ENCODE results near the gene CTXN1. TPM values are rescaled to one million over a fixed set of nuclear protein-coding genes. Genes with fewer than 3 reads are reported as not detected.

CTXN1 gene
- total RNA-seq, 4 donors from 2014 or later = 1.4 to 3.0 (median 2.0) TPM

DNA sequence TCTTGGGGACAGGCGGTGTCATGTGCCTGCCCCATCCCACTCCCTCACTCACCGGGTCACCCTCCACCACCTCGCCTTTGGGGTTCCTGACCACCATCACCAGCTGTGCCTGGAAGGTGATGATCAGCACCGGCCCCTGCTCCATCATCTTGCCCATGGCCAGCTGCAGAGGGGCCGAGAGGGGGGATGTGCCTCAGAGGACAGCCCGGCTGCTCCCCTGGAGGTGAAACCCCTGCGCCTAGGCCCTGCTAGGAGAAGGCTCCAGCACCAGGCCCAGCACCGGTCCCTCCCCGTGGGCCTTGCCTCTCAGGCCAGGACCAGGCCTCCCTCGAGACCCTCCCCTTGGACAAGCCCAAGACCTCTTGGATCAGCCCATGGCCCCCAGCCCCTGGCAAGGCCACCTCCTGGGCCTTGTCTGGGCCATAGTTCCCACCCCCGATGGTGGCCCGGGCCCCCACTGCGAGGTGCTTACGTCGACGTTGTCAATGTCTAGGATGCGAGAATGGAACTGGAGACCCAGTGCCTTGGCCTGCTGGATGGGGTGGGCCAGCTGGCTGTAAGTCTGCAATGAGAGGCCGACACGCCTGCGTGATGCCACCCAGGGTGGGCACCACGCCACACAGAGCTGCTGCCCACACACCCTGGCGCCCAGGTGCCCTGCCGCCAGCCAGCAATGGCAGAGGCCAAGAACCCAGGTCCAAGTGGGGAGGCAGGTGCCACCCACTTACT lies 1.8 kb upstream of the CTXN1 start:
- intact Hi-C loops (cut with DNase I) = no loop called here
- peaks cover 24 to 27% of the 10 kb centered on the region in 2 donors for H3K36me3 ChIP-seq
- WGBS, 2 donors = 91 to 96% methylated on average over 8 to 21 of the region's 23 CpGs
- no peaks in the 10 kb centered on the region for H3K9me3 ChIP-seq
- no peaks in the 10 kb centered on the region for H3K27me3 ChIP-seq
- peak overlapping the region in 2 of 3 donors; percentile 33 to 86 for H3K27ac ChIP-seq
- DNase-seq = no peak
- peaks cover 8 to 62% of the 10 kb centered on the region in 2 donors for H3K4me1 ChIP-seq
- H3K4me3 ChIP-seq (replicated peaks in 1 of 3) = no peak overlapping the region
- TF ChIP-seq, protein P1, sequence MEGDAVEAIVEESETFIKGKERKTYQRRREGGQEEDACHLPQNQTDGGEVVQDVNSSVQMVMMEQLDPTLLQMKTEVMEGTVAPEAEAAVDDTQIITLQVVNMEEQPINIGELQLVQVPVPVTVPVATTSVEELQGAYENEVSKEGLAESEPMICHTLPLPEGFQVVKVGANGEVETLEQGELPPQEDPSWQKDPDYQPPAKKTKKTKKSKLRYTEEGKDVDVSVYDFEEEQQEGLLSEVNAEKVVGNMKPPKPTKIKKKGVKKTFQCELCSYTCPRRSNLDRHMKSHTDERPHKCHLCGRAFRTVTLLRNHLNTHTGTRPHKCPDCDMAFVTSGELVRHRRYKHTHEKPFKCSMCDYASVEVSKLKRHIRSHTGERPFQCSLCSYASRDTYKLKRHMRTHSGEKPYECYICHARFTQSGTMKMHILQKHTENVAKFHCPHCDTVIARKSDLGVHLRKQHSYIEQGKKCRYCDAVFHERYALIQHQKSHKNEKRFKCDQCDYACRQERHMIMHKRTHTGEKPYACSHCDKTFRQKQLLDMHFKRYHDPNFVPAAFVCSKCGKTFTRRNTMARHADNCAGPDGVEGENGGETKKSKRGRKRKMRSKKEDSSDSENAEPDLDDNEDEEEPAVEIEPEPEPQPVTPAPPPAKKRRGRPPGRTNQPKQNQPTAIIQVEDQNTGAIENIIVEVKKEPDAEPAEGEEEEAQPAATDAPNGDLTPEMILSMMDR (IDR thresholded peaks at IDR 0.05) = no peak
- no peak for TF ChIP-seq POLR2A (IDR thresholded peaks at IDR 0.05)

DNA sequence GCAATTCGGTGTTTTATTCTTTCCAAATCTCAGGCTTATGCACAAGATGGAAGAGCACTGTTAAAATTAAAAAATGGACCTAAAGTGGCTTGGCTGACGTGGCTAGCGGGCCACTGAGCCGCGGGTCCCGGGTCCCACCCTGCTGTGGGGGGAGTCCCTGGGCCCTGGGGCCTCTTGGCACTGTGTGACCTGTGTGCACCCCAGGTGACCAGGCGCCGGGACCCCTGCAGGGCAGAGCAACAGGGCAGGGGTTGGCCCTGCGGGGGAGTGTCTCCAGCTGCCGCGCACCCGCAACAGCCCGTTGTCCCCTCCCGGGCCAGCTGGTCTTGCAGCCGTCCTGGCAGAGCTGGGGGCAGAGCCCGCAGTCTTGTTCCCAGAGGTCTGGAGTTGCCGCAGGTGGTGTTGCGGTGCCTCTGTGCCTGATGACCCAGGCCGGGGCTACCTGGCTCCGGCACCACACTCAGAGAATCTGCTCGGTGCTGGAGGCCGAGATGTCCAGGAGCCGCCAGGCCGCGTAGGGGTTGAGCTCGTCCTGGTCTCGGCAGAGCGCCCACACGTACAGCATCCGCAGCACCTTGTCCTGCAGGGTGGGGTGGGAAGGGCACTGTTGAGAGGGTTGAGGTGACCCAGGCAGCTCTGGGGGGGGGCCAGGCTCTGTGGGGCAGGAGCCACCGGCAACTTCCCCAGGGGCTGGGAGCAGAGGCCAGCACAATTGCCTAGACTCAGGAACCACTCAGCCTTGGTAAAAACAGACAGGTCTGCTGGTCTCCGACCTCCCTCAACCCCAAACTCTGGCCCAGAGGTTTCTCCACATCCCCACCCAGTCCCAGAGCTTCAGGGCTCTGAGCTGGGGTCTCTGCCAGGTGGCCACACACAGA lies 1.0 kb upstream of the CTXN1 start:
- Histone ChIP-seq H3K4me3 (replicated peaks in 1 of 3) (no peak overlapping the region), H3K36me3 (peaks cover 24 to 27% of the 10 kb centered on the region in 2 donors), H3K4me1 (peaks cover 8 to 63% of the 10 kb centered on the region in 2 donors), H3K27ac (peak overlapping the region in 1 of 3 donors; percentile 86), H3K27me3 (no peaks in the 10 kb centered on the region), H3K9me3 (no peaks in the 10 kb centered on the region)
- peak in 1 of 2 donors; percentile 20 for DNase-seq
- WGBS, 2 donors = 58 to 73% methylated on average over 9 to 17 of the region's 32 CpGs
- intact Hi-C loops (cut with DNase I) = no loop called here
- no peak for TF ChIP-seq POLR2A (IDR thresholded peaks at IDR 0.05)
- TF ChIP-seq, protein P1 (IDR thresholded peaks at IDR 0.05) = no peak

DNA sequence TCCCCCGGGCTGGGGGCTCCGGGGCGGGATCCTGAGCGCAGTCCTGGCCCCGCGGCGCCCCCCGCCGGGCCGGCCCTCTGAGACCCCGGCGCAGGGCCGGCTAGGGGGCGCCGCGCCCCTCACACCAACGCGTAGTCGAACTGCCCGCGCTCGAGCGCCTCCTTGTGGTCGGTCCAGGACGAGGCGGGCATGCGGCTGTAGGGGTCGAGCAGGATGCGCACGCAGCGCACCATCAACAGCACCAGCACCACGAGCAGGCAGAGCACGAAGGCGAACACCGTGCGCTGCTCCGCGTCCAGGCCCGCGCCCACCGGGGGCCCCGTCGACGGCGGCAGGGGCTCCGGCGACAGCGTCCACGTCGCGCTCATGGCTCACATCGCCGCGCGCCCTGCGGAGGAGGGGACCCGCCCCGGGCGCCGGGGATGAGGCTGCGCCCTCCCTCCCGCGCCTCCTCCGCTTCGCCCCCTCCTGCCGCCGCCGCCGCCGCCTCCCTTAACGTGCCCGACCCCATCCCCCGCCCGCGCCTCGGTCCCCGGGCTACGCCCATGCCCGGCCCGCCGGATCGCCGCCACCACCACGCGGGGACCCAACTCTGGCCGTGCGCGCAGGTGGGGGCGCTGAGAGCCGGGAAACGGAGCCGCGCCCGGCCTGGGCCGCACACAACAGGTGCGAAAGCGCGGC lies 624 bp downstream of the CTXN1 start:
- intact Hi-C loops (cut with DNase I) = no loop called here
- Histone ChIP-seq H3K36me3 (peaks cover 11% of the 10 kb centered on the region in 2 donors), H3K9me3 (no peaks in the 10 kb centered on the region), H3K27me3 (no peaks in the 10 kb centered on the region), H3K4me1 (peaks cover 17 to 60% of the 10 kb centered on the region in 2 donors), H3K4me3 (replicated peaks in 1 of 3) (peak overlapping the region in 1 of 3 donors; percentile 50), H3K27ac (no peak overlapping the region)
- TF ChIP-seq, protein P1 (IDR thresholded peaks at IDR 0.05) = peak in 5 of 6 experiments; percentile 55 to 75 (median 58)
- no peak for TF ChIP-seq POLR2A (IDR thresholded peaks at IDR 0.05)
- DNase-seq = peak; percentile 55 to 56
- 0% methylated on average over 1 of the region's 98 CpGs; no CpG with 5 or more reads in 1 of the 2 donors for WGBS, 2 donors

DNA sequence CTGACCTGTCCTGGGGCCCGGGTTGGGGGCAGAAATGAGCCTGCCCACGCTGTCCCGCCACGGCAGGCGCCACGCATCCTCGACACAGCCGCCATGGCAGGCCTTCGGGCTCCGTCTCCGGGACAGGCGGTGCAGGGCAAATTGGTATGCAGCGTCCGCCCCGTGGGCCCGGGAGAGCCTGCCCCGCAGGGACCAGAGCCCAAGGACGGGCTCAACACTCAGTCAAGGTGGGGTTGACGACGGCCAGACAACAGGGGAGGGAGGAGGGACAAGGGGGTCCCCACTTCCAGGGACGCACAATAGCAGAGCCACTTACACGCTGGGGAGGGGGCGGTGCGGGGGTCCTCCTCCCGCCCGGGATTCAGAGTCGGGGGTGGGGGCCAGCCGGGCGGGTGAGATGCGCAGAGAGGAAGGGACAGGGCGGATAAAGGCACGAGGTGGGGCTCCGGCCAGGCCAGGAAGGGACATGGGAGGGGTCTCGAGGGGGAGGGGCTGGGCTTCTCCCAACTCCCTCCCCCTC lies 1.2 kb downstream of the CTXN1 start:
- H3K9me3 ChIP-seq = no peaks in the 10 kb centered on the region
- TF ChIP-seq POLR2A (IDR thresholded peaks at IDR 0.05) = no peak
- TF ChIP-seq, protein P1 (IDR thresholded peaks at IDR 0.05) = no peak
- intact Hi-C loops (cut with DNase I) = no loop called here
- H3K27ac ChIP-seq = no peak overlapping the region
- peaks cover 11% of the 10 kb centered on the region in 2 donors for H3K36me3 ChIP-seq
- WGBS, 2 donors = 41 to 60% methylated on average over 16 to 28 of the region's 34 CpGs
- no peaks in the 10 kb centered on the region for H3K27me3 ChIP-seq
- peak overlapping the region in 1 of 3 donors; percentile 50 for H3K4me3 ChIP-seq (replicated peaks in 1 of 3)
- H3K4me1 ChIP-seq = peaks cover 17 to 60% of the 10 kb centered on the region in 2 donors
- no peak for DNase-seq

All from thyroid gland (tissue), 4 donors.